NCI-H2107 (cell line): Measurements from ENCODE around the gene LTBP1.
"Not testable (repeated sequence)": the region's sequence is repeated elsewhere in the genome, so short reads cannot be mapped to it uniquely, and the experiment has no call there.

ENCODE experiments used
- DNase-seq: peaks from one replicate; lab custom pipeline; 2025; lab: John Stamatoyannopoulos, UW

Gene LTBP1

DNA sequence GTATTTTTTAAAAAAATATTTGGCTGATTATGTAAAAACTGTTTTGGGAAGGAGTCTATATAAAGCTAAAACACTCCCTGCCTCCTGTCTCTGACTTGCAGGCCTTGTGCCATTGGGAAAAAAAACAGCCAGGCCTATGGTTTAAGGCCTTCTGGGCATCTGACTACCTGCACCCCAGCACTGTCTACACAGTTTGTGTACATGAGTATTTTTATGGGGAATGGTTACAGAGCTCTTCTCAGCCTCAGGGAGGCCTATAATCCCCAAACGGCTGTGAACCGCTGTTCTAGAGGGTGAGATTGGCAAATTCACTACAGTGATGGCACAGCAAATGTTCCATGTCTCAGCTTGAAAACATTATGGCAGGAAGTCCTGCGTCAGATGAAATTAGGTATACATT lies 96.1 kb downstream of the LTBP1 start:
- no peak for DNase-seq

GRCh38 chr2:33047939-33048338 lies 101.2 kb downstream of the LTBP1 start:
- DNase-seq, result no peak

DNA sequence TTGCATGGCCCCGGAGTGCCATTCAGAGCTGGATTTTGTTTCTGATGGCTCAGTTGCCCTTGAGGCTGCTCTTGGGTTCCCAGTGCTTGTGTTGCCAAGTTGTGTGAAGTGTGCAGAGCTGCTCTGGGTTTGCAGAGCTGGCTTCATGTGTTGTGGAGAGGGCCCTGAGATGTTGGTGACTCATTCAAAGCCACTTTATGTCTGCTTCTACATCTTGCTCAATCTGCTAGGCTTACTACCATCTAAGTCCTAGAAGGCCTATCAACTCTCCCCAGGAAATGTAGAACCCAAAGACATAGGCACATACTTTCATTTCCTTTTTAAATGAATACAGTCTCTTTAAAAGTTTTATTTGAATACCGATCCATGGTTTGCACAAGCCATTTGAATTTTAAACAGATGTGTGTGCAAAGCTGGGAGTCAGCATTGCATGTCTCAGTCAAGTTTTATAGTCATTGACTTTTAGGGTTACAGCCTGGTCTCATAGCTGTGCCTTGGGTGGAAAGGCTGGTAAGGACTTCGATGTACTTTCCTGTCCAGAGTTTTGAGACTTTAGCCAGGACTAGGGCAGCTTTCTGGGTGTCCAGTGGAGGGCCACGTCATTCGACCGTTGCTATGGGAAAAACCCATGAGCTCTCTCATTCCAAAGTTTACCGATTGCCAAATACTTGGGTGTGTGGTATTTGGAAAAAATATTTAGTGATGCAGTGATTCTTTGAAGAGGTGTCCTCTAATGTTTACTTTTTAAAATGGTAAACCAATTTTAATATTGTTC lies 105.0 kb downstream of the LTBP1 start:
- DNase-seq, result no peak

GRCh38 chr2:33052361-33052735 lies 105.6 kb downstream of the LTBP1 start:
- no peak for DNase-seq

DNA sequence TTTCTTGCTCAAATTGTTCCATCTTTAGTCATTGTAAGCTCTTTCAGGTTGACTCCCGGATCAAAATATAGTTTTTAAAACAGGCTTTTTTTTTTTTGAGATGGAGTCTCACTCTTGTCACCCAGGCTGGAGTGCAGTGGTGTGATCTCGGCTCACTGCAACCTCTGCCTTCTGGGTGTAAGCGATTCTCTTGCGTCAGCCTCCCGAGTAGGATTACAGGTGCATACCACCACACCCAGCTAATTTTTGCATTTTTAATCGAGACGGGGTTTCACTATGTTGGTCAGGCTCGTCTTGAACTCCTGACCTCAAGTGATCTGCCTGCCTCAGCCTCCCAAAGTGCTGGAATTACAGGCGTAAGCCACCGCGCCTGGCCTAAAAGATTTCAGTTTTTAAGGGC lies 106.0 kb downstream of the LTBP1 start:
- DNase-seq, result not testable (repeated sequence)

DNA sequence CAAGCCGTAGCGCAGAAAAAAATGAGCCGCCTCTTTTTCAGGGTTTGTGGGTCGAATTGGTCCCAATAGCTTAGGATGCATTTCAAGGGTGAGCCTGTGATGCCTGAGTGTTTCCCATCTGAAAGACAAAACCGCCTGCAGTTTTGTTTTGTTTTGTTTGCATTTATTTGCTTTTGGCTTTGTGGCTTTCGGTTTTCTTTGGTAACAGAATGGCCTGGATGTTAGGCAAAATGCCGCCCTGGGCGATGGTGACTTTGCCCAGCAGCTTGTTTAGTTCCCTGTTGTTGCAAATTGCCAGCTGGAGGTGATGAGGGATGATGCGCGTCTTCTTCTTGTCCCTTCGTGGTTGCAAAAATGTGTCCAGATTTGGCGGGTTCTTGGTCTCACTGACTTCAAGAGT lies 109.4 kb downstream of the LTBP1 start:
- DNase-seq, result no peak

DNA sequence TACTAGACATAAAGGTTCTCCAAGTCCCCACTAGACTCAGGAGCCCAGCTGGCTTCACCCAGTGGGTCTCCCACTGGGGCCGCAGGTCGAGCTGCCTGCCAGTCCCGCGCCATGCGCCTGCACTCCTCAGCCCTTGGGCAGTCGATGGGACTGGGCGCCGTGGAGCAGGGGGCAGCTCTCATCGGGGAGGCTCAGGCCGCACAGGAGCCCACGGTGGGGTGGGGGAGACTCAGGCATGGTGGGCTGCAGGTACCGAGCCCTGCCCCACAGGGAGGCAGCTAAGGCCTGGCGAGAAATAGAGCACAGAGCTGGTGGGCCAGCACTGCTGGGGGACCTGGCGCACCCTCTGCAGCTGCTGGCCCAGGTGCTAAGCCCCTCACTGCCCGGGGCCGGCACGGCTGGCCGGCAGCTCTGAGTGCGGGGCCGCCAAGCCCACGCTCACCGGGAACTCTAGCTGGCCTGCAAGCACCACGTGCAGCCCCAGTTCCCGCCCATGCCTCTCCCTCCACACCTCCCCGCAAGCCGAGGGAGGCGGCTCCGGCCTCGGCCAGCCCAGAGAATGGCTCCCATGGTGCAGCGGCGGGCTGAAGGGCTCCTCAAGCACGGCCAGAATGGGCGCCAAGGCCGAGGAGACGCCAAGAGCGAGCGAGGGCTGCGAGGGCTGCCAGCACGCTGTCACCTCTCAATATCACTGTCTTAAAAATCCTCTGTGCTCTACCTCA lies 110.7 kb downstream of the LTBP1 start:
- DNase-seq, result not testable (repeated sequence)

DNA sequence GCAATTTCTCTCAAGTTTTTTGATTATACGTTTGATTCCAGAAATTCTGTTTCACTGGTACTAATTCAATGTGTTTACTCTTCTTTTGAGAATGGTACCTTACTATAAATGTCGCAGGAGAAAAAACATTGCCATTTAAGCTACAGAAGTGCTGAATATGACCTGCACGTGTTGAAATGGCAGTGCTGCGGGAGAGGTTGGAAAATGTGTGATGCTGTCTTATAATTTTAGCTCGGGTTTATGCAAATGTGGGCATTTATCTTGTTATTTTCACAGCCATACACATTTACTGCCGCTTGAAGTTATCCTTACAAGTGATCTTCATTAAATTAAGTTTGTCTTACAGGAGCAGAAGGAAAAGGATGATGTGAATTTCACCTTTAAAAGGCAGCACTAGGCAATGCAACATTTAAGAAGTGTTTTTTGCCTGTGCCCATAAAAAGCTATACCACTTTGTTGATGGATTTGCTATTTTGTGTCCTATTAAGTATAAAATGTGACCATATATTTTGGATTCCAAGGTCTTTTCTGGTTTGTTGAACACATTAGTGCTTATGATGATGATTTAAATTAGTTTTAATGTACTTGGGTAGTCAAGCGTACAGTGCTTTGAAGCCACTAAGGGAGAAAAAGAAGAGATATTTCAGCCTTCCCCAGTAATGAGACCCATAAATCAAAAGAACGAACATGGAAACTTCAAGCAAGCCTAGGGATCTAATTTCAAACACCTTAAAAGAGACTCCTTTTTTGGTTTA lies 112.1 kb downstream of the LTBP1 start:
- no peak for DNase-seq

DNA sequence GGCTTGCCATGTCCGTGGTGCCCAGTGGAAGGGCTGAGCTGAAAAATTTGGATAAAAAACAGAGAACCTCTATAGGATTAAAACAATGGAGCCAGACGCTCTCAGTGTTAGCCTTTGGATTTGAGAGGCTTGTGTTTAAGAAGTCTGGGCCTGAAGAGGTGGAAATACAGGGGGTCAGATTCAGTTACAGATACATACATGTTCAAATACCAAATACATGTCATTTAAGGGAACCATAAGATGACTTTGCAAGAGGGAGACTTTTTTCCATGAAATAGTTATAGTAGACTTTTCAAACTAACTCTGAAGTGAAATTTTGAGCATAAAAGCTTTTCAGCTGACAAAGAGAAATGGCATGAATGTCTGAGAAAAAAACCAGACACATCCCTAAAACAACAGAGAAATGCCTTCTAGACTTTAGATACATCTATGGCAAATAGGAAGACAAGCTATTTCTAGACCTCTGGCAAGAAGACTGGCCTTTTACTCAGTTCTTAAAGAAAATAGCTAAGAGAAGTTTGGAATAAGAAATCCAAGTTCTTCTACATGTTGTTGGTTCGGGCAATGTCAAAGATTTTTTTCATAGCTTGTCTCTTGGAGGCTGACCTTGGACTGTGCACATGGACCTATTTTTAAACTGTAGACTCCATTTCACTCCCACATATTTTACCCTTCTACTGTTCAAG lies 112.9 kb downstream of the LTBP1 start:
- DNase-seq, result no peak

DNA sequence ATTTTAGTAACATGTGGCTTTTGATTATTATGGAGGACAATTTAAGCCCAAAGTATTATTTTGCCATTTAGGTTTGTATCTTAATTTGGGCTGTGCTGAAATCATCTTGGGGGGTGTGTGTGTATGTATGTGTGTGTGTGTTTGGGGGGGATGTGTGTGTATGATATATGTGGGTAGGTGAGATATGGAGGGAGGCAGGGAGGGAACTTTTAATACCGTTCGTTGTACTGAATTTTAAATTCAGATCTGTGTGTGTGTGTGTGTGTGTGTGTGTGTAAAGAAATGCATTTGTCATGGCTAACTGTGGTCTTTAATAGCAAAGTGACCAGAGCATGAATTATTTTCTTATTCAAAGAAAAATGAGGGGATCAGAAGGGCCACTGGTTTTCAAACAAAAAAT lies 113.7 kb downstream of the LTBP1 start:
- no peak for DNase-seq

GRCh38 chr2:33062665-33063250 lies 116.0 kb downstream of the LTBP1 start:
- no peak for DNase-seq

DNA sequence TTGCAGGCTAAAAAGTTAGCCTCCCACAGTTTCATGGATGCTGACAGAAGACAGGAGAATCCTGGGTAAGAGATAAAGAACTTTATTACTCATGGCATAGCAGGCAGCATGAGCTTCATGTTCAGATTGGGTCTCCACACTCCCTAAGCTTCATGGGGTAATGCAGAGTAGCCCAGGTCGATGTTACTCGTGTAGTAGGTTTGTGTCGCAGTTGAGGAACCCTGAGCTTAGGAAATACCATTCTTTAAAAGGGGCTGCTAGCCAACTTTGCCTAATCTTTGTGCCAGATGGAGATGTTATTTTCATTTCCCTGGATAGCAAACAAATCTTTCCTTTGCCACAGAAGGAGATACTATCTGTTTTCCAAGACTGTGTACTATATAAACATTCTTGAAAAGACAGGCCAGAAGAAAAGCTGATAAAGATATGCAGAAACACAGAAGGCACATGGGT lies 117.6 kb downstream of the LTBP1 start:
- DNase-seq, result no peak

GRCh38 chr2:33067598-33067997 lies 120.8 kb downstream of the LTBP1 start:
- no peak for DNase-seq

GRCh38 chr2:33068261-33068660 lies 121.5 kb downstream of the LTBP1 start:
- DNase-seq, result no peak

DNA sequence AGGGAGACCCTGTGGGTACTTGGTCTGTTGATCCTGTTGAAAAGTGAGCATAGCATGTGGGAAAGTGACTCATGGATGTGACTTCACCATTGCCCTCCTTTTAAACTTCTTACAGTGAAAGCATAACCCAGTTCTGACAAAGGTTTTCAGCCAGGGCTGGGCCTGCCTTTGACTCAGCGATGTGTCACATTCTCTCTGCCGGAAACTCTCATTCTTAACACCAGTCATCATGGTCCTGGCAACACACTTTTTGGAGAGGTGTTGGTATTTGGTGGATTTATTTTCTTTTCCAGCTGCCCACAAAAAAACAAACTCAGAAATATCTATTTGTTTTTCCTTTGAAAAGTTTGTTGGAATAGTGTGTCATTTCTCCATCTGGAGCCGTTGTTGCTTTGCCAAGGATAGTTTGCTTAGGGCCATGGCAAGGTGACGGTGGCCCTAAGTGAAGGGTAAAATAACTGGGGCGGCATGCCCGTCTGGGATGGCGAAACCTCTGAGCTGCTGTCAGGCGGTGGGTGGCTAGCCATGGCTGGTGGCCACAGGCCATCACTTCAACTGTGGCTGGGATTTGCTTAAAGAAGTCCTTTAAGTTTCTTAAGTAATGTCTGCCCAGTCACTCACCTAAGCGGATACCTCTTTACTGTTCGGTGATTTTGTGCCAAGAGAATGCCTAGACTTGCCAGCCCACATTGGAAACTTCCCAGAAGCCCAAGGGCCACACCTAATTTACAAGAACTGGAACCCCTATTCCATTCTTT lies 123.3 kb downstream of the LTBP1 start:
- no peak for DNase-seq

- no peak for DNase-seq
These were observed 124.8 kb downstream of the LTBP1 start for GRCh38 chr2:33071591-33071990.

- DNase-seq, result no peak
These were observed 125.9 kb downstream of the LTBP1 start for GRCh38 chr2:33072614-33073013.

DNA sequence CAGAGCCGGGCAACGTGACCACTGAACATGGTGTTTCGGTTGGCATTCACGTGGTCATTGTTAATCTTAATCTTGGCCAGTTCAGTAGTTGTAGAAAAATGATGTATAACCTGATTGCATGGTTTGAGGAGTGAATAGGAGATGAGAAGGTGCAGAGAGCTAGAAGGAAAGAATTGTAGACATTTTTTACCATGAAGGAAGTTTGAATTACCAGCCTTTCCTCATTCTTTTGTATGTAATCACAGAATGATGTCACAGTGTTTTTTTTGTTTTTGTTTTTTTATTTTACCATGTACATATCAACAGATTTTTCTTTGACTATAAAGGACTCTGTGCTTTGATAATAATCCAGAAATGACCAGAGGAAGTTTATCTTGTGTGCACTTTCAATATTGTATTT lies 126.3 kb downstream of the LTBP1 start:
- DNase-seq, result no peak

GRCh38 chr2:33074197-33074596 lies 127.4 kb downstream of the LTBP1 start:
- DNase-seq, result no peak

- no peak for DNase-seq
These were observed 130.6 kb downstream of the LTBP1 start for GRCh38 chr2:33077311-33077710.

DNA sequence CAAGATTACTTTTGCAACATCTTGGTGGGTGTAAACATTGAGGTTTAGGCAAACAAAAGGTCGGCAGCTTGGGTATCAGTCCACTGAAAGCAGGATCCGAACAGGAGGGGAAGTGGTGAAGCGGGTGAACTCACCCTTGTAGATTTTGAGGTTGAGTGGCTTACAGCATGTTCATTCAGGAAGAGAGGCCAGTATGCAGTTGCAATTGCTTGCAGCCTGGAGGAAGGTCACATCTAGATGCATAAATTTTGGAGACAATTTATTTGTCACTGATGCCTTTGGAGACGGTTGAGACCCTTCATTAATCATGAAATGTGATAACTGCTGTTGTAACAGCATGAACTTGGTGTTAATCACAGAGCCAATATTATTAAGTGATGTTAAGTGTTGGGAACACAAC lies 131.1 kb downstream of the LTBP1 start:
- DNase-seq, result no peak
